ENCODE data around the gene KDM6B. TPM values are rescaled to one million over a fixed set of nuclear protein-coding genes. Genes with fewer than 3 reads are reported as not detected.

Gene KDM6B
- total RNA-seq, 2 donors from 2014 or later, result 53.3 to 60.3 TPM

DNA sequence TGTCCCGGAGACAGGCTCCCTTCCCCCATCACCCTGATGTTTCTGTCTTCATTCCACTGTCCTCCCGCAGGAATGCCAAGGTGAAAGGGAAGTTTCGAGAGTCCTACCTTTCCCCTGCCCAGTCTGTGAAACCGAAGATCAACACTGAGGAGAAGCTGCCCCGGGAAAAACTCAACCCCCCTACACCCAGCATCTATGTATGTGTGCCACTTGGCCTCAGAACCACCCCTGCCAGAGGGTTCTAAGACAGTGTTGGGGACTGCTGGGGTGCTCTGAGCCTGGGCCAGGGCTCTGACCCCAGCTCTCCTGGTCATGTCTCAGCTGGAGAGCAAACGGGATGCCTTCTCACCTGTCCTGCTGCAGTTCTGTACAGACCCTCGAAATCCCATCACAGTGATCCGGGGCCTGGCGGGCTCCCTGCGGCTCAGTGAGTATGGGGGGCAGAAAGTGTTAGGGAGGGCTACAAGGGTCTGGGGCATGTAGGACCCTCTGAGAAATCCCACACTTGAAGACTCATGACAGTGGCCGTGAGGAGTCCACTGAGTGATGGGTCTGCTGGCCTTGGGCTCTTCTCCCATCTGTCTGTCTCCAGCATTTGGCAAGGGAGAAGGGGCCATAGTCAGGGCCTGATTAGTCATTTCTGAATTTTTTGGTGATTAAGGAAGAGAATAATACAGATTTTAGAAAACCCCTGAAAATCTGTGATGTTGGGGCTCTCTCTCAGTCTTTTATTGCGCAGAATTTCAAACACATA is 15.9 kb downstream of the KDM6B start:
- no peaks in the 10 kb centered on the region for H3K4me1 ChIP-seq (ENCODE audit: control insufficient read depth, insufficient read depth, low read length)
- WGBS, 2 experiments (ENCODE audit: insufficient coverage in 1 of 2, insufficient read length in 1 of 2), result 91 to 94% methylated on average over 7 to 12 of the region's 12 CpGs
- H3K9ac ChIP-seq (ENCODE audit: extremely low read depth, low read length, poor library complexity, severe bottlenecking), result no peak overlapping the region
- TF ChIP-seq, protein P1, sequence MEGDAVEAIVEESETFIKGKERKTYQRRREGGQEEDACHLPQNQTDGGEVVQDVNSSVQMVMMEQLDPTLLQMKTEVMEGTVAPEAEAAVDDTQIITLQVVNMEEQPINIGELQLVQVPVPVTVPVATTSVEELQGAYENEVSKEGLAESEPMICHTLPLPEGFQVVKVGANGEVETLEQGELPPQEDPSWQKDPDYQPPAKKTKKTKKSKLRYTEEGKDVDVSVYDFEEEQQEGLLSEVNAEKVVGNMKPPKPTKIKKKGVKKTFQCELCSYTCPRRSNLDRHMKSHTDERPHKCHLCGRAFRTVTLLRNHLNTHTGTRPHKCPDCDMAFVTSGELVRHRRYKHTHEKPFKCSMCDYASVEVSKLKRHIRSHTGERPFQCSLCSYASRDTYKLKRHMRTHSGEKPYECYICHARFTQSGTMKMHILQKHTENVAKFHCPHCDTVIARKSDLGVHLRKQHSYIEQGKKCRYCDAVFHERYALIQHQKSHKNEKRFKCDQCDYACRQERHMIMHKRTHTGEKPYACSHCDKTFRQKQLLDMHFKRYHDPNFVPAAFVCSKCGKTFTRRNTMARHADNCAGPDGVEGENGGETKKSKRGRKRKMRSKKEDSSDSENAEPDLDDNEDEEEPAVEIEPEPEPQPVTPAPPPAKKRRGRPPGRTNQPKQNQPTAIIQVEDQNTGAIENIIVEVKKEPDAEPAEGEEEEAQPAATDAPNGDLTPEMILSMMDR (conservative IDR thresholded peaks at IDR 0.05), result no peak
- H3K27me3 ChIP-seq (ENCODE audit: control insufficient read depth, insufficient read depth, low read length, poor library complexity, severe bottlenecking), result no peaks in the 10 kb centered on the region
- peaks cover 53% of the 10 kb centered on the region for H3K36me3 Mint-ChIP-seq (ENCODE audit: low read depth)
- H3K27ac ChIP-seq (ENCODE audit: low read depth, low read length), result no peak overlapping the region
- H3K4me1 Mint-ChIP-seq, result peaks cover 14% of the 10 kb centered on the region
- H3K9me3 Mint-ChIP-seq, result no peaks in the 10 kb centered on the region
- H3K4me3 Mint-ChIP-seq, result no peak overlapping the region
- no peaks in the 10 kb centered on the region for H3K9me3 ChIP-seq (ENCODE audit: control insufficient read depth, low read length)
- H3K27me3 Mint-ChIP-seq (ENCODE audit: insufficient read depth), result peaks cover 24% of the 10 kb centered on the region
- DNase-seq, result no peak
- no peak overlapping the region for H3K4me3 ChIP-seq (ENCODE audit: low read length)
- peaks cover 56% of the 10 kb centered on the region for H3K36me3 ChIP-seq (ENCODE audit: control insufficient read depth, insufficient read depth, low read length)
- no peak overlapping the region for H3K27ac Mint-ChIP-seq

DNA sequence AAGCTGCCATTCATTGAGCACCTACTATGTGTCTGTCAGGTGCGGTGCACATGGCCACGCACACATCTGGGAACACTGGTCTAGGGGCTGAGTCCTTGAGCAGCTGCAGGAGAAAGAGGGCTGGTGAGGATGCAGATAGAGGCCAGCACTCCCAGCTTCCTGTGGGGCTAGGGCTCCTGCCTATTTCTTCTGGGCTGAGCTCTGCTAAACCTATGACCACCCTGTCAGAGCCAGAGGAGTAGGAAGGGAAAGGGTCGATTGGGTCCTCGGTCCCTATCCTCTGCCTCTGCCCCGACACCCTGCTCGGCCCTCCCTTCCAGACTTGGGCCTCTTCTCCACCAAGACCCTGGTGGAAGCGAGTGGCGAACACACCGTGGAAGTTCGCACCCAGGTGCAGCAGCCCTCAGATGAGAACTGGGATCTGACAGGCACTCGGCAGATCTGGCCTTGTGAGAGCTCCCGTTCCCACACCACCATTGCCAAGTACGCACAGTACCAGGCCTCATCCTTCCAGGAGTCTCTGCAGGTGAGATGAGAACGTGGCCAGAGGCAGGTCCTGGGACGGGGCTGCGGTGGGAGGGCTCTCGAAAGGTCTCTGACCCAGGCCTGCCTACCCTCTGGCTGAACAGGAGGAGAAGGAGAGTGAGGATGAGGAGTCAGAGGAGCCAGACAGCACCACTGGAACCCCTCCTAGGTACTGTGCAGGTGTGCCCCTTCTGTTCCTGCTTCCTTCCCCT is 16.9 kb downstream of the KDM6B start:
- peak; percentile 70 for DNase-seq
- WGBS, 2 experiments (ENCODE audit: insufficient coverage in 1 of 2, insufficient read length in 1 of 2), result 84 to 94% methylated on average over 7 to 17 of the region's 17 CpGs
- Mint-ChIP-seq H3K27ac (peak overlapping the region; percentile 74), H3K36me3 (ENCODE audit: low read depth) (peaks cover 51% of the 10 kb centered on the region), H3K4me1 (peaks cover 14% of the 10 kb centered on the region), H3K9me3 (no peaks in the 10 kb centered on the region), H3K27me3 (ENCODE audit: insufficient read depth) (peaks cover 33% of the 10 kb centered on the region), H3K4me3 (peak overlapping the region; percentile 47)
- H3K27me3 ChIP-seq (ENCODE audit: control insufficient read depth, insufficient read depth, low read length, poor library complexity, severe bottlenecking), result no peaks in the 10 kb centered on the region
- no peak overlapping the region for H3K27ac ChIP-seq (ENCODE audit: low read depth, low read length)
- no peak overlapping the region for H3K4me3 ChIP-seq (ENCODE audit: low read length)
- H3K9ac ChIP-seq (ENCODE audit: extremely low read depth, low read length, poor library complexity, severe bottlenecking), result no peak overlapping the region
- TF ChIP-seq, protein P1 (conservative IDR thresholded peaks at IDR 0.05), result no peak
- H3K9me3 ChIP-seq (ENCODE audit: control insufficient read depth, low read length), result no peaks in the 10 kb centered on the region
- no peaks in the 10 kb centered on the region for H3K4me1 ChIP-seq (ENCODE audit: control insufficient read depth, insufficient read depth, low read length)
- peaks cover 46% of the 10 kb centered on the region for H3K36me3 ChIP-seq (ENCODE audit: control insufficient read depth, insufficient read depth, low read length)

DNA sequence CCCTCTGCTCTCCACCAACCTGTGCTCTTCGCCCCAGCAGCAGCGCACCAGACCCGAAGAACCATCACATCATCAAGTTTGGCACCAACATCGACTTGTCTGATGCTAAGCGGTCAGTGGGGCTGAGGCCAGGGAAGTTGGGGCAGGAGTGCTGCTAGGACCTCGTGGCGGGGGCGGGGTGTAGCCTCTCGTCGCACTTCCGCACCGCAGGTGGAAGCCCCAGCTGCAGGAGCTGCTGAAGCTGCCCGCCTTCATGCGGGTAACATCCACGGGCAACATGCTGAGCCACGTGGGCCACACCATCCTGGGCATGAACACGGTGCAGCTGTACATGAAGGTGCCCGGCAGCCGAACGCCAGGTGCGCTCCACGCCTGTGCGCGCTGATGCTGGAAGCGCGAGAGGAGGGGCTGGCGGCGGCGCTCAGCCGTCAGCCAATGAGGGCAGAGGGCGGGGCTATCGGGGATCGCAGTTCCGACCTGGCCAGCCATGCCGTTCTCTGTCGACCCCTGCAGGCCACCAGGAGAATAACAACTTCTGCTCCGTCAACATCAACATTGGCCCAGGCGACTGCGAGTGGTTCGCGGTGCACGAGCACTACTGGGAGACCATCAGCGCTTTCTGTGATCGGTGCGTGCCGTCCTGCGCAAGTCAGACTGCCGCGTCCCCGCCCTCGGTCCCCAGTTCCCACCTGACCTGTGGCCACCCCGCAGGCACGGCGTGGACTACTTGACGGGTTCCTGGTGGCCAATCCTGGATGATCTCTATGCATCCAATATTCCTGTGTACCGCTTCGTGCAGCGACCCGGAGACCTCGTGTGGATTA is 17.6 kb downstream of the KDM6B start:
- Histone ChIP-seq H3K4me1 (ENCODE audit: control insufficient read depth, insufficient read depth, low read length) (no peaks in the 10 kb centered on the region), H3K9me3 (ENCODE audit: control insufficient read depth, low read length) (no peaks in the 10 kb centered on the region), H3K27ac (ENCODE audit: low read depth, low read length) (no peak overlapping the region), H3K27me3 (ENCODE audit: control insufficient read depth, insufficient read depth, low read length, poor library complexity, severe bottlenecking) (no peaks in the 10 kb centered on the region), H3K36me3 (ENCODE audit: control insufficient read depth, insufficient read depth, low read length) (peaks cover 46% of the 10 kb centered on the region), H3K4me3 (ENCODE audit: low read length) (no peak overlapping the region), H3K9ac (ENCODE audit: extremely low read depth, low read length, poor library complexity, severe bottlenecking) (no peak overlapping the region)
- Mint-ChIP-seq H3K27me3 (ENCODE audit: insufficient read depth) (peaks cover 36% of the 10 kb centered on the region), H3K4me3 (peak overlapping the region; percentile 47), H3K27ac (peak overlapping the region; percentile 74), H3K4me1 (peaks cover 14% of the 10 kb centered on the region), H3K36me3 (ENCODE audit: low read depth) (peaks cover 47% of the 10 kb centered on the region), H3K9me3 (no peaks in the 10 kb centered on the region)
- DNase-seq, result peak; percentile 99
- TF ChIP-seq, protein P1 (conservative IDR thresholded peaks at IDR 0.05), result peak; percentile 95
- WGBS, 2 experiments (ENCODE audit: insufficient coverage in 1 of 2, insufficient read length in 1 of 2), result 18 to 27% methylated on average over 35 to 60 of the region's 60 CpGs

Data from endodermal cell (in vitro differentiated cells).